Stomach (tissue), 9 donors: ENCODE data around the gene FAM98C. TPM values are rescaled to one million over a fixed set of nuclear protein-coding genes. Genes with fewer than 3 reads are reported as not detected.

Experiments used
- DNase-seq, 2 donors: peaks; one replicate each; pipeline versions ENCODE4 v3.0.0 to v3.0.0-alpha.2; 2013 to 2019
- H3K27ac ChIP-seq, 5 donors: fragments of 200-600 bp in 4 of 5; sonication (generic) in 4 of 5; one replicate each; pipeline ENCODE4 v1.5.1; 2013 to 2019; ENCODE audit warnings: mild to moderate bottlenecking in 1 of 5, moderate library complexity in 1 of 5
- H3K27me3 ChIP-seq, 3 donors: fragments of 200-600 bp; sonication (generic); one replicate each; pipeline ENCODE4 v1.5.1; 2017 to 2019; ENCODE audit warnings: mixed run types in 1 of 3
- H3K36me3 ChIP-seq, 4 donors: fragments of 200-600 bp; sonication (generic); 1 replicate in 3 of 4; 2 replicates in 1 of 4; pipeline ENCODE4 v1.5.1; 2016 to 2019
- H3K4me1 ChIP-seq, 4 donors: fragments of 200-600 bp; sonication (generic); one replicate each; pipeline ENCODE4 v1.5.1; 2016 to 2019
- H3K4me3 ChIP-seq, 4 donors: fragments of 200-600 bp; sonication (generic) in 3 of 4; one replicate each; pipeline ENCODE4 v1.5.1; 2016 to 2019; ENCODE audit warnings: mild to moderate bottlenecking in 1 of 4
- H3K9me3 ChIP-seq, 4 donors: fragments of 200-600 bp; sonication (generic); one replicate each; pipeline ENCODE4 v1.5.1; 2016 to 2019
- CTCF ChIP-seq, 7 experiments: fragments of 450-650 bp in 4 of 7; fragments of 200-600 bp in 3 of 7; sonication (generic) in 3 of 7; IDR thresholded peaks; one replicate each; pipeline ENCODE4 v1.5.1; 2016 to 2019; ENCODE audit warnings: antibody characterized with exemption in 7 of 7, control low read depth in 2 of 7, mild to moderate bottlenecking in 1 of 7
- EP300 ChIP-seq: sonication (generic); formaldehyde crosslinking; IDR thresholded peaks from one replicate; pipeline ENCODE4 v1.6.1; 2017; ENCODE audit warnings: antibody characterized with exemption
- POLR2A ChIP-seq, 4 donors: fragments of 450-650 bp; IDR thresholded peaks; one replicate each; pipeline ENCODE4 v1.6.1; 2016; ENCODE audit warnings: antibody characterized with exemption in 4 of 4, control low read depth in 2 of 4, mild to moderate bottlenecking in 1 of 4, moderate library complexity in 1 of 4
- POLR2AphosphoS5 ChIP-seq, 3 donors: sonication (generic); formaldehyde crosslinking; IDR thresholded peaks; one replicate each; pipeline ENCODE4 v1.6.1; 2016; ENCODE audit warnings: antibody characterized with exemption in 3 of 3
- WGBS, 5 donors: extraction: QIAGEN DNeasy Blood & Tissue Kit in 3 of 5; methylation state at CpG; one replicate each; pipeline versions ENCODE4 v1.1.5 to v1.1.7; 2013 to 2018; 5-methylcytosine and 5-hydroxymethylcytosine counted together
- intact Hi-C: fragments of 100-400 bp; cut with DNase I; formaldehyde crosslinking; loops from one replicate; pipeline ENCODE4 v1.15.1; 2023; ENCODE audit warnings: low total_unique reads
- polyA plus RNA-seq, 3 donors: library from polyadenylated mRNA; stranded (reverse); fragments of 200-250 nt; gene quantifications; one replicate each; pipeline ENCODE4 v1.2.3, GENCODE V29; 2013
- total RNA-seq, 5 donors: library from RNA; depleted of rRNA; stranded (reverse); fragments of >200 nt; gene quantifications; one replicate each; pipeline versions ENCODE4 v1.1.0 to v1.2.3, GENCODE V29; 2014 to 2016
- donor health status: healthy with polysubstance abuse.
- donor health status: Bipolar disorder and iron deficiency.
- donor health status: healthy.

FAM98C gene
- total and polyA plus RNA-seq, 8 donors, result 4.0 to 222 (median 19.9) TPM

- DNase-seq, result no peak
- no peak overlapping the region for H3K4me3 ChIP-seq
- H3K9me3 ChIP-seq, result no peaks in the 10 kb centered on the region
- H3K36me3 ChIP-seq, result peaks cover 0 to 27% (median 12%) of the 10 kb centered on the region in 4 donors
- H3K27me3 ChIP-seq, result peaks cover 0 to 19% (median 4%) of the 10 kb centered on the region in 3 donors
- no peak overlapping the region for H3K27ac ChIP-seq
- intact Hi-C loops, result no loop called here
- WGBS, 5 donors, result 55 to 67% (median 63%) methylated on average over 10 to 11 of the region's 11 CpGs
- TF ChIP-seq EP300, result no peak
- no peak for TF ChIP-seq CTCF (IDR thresholded peaks at IDR 0.05)
- no peak for TF ChIP-seq POLR2AphosphoS5 (IDR thresholded peaks at IDR 0.05)
- TF ChIP-seq POLR2A (IDR thresholded peaks at IDR 0.05), result no peak
- peaks cover 0 to 7% (median 6%) of the 10 kb centered on the region in 4 donors for H3K4me1 ChIP-seq
Observed at GRCh38 chr19:38412961-38413360, 10.1 kb downstream of the FAM98C start.

DNA sequence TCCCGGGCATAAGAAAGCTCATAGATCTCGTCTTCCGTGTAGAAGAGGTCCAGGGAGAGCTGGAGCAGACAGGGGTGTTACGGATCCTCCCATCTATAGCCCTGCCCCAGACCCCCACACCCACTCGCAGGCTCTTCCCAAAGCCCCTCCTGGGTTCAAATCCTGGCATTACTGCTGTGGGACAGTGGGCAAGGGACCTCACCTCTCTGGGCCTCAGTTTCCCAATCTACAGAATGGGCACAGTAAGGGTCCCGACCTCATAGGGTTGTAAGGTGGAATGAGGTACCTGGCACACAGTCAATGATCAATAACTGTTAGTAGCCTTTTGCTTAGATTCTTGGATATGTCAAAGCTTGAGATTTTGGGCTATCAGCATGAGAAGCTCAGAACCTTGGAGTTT, 10.5 kb downstream of the FAM98C start:
- intact Hi-C loops, result no loop called here
- no peak for TF ChIP-seq CTCF (IDR thresholded peaks at IDR 0.05)
- no peak for TF ChIP-seq EP300
- TF ChIP-seq POLR2A (IDR thresholded peaks at IDR 0.05), result no peak
- no peak for TF ChIP-seq POLR2AphosphoS5 (IDR thresholded peaks at IDR 0.05)
- no peaks in the 10 kb centered on the region for H3K9me3 ChIP-seq
- no peak for DNase-seq
- H3K27ac ChIP-seq, result no peak overlapping the region
- peaks cover 0 to 12% (median 11%) of the 10 kb centered on the region in 4 donors for H3K4me1 ChIP-seq
- peaks cover 0 to 24% (median 8%) of the 10 kb centered on the region in 3 donors for H3K27me3 ChIP-seq
- no peak overlapping the region for H3K4me3 ChIP-seq
- 81 to 92% (median 89%) methylated on average over 6 of the region's 6 CpGs for WGBS, 5 donors
- H3K36me3 ChIP-seq, result peaks cover 0 to 22% (median 8%) of the 10 kb centered on the region in 4 donors

DNA sequence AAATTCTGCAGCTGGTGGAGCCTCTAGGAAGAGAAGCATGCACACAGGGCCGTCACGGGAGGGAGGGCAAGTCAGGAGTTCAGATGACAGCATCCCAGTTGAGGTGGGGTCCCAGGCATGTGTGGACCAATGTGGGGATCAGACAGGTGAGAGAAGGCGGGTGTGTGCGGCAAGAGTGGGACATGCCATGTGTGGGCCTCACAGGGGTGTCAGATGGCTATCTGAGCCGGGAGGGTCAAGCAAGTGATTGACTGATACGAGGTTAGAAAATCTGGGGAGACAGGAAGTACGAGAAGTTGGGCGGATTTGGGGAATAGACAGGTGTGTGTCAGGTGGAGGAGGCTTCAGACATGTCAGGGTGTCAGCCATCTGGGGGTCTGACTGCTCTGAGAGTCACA, 14.3 kb downstream of the FAM98C start:
- no peak for DNase-seq
- H3K27ac ChIP-seq, result peak overlapping the region in 1 of 5 donors; percentile 70
- intact Hi-C loops, result no loop called here
- H3K4me3 ChIP-seq, result no peak overlapping the region
- no peaks in the 10 kb centered on the region for H3K9me3 ChIP-seq
- H3K4me1 ChIP-seq, result peaks cover 0 to 13% (median 11%) of the 10 kb centered on the region in 4 donors
- H3K27me3 ChIP-seq, result peaks cover 0 to 56% (median 23%) of the 10 kb centered on the region in 3 donors
- WGBS, 5 donors, result 73 to 81% (median 75%) methylated on average over 8 of the region's 8 CpGs
- no peak for TF ChIP-seq POLR2AphosphoS5 (IDR thresholded peaks at IDR 0.05)
- no peak for TF ChIP-seq CTCF (IDR thresholded peaks at IDR 0.05)
- no peak for TF ChIP-seq EP300
- no peak for TF ChIP-seq POLR2A (IDR thresholded peaks at IDR 0.05)
- peaks cover 0 to 13% (median 0%) of the 10 kb centered on the region in 4 donors for H3K36me3 ChIP-seq

DNA sequence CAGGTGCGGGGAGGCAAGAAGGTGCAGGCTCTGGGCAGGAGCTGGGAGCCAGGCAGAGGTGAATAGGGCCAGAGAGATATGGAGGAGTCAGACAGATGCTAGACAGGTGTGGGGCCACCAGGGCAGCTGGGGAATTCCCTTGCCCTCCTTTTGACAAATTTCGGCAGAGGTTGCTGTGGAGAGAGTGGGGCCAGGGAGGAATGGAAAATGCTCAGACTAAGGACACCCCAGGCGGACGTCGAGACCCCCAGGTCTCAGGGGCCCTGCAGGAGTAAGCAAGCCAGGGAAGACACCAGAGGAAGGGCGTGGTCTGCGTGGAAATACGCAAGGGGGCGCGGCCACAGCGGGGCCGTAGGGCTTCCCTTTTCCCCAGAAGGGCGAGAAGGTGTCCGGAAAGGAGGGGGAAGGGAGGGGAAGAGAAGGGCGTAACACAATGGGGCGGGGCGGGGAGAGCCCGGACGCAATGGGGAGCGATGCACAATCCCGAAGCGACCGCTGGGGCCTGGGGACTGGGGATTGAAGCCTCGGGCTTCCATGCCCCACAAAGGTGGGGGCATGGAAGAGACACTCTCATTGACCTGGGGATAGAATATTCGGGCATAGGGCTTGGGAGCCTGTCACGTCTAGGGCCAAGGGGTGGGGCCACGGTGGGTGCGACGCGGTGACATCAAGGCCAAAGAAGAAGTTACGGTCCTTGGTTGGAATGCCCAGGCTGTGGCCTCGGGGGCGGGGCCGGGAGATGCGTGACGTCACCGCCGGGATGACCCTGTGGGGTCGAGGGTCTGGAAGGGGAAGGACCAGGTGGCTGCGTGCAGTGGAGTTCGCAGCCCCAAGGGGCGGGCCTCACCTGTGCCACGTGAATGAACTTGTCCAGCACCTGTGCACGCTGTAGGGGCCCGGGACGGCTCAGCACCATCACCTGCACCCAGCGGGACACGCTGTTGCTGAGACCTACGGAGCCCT, 14.9 kb downstream of the FAM98C start:
- peak; percentile 63 to 86 for DNase-seq
- WGBS, 5 donors, result 5 to 7% (median 6%) methylated on average over 31 to 49 of the region's 49 CpGs
- no peak for TF ChIP-seq CTCF (IDR thresholded peaks at IDR 0.05)
- TF ChIP-seq POLR2AphosphoS5 (IDR thresholded peaks at IDR 0.05), result no peak
- intact Hi-C loops, result no loop called here
- Histone ChIP-seq H3K27ac (peak overlapping the region in 2 of 5 donors; percentile 16 to 70), H3K9me3 (no peaks in the 10 kb centered on the region), H3K4me1 (peaks cover 0 to 13% (median 11%) of the 10 kb centered on the region in 4 donors), H3K27me3 (peaks cover 0 to 62% (median 23%) of the 10 kb centered on the region in 3 donors), H3K4me3 (peak overlapping the region; percentile 26 to 46 (median 34)), H3K36me3 (peaks cover 0 to 6% (median 0%) of the 10 kb centered on the region in 4 donors)
